Osteocyte (in vitro differentiated cells): ENCODE results near the gene UPK1B. TPM values are rescaled to one million over a fixed set of nuclear protein-coding genes. Genes with fewer than 3 reads are reported as not detected.

Experiments
- DNase-seq: peaks from one replicate; pipeline ENCODE4 v3.0.0; 2021; ENCODE audit warnings: mixed read lengths; ENCODE audit not compliant: unreplicated experiment; ENCODE audit errors: extremely low spot score
- H3K27ac Mint-ChIP-seq: one replicate; pipeline ENCODE4 v1.8.0; 2021; ENCODE audit warnings: mild to moderate bottlenecking, mixed read lengths; ENCODE audit not compliant: unreplicated experiment
- H3K27me3 Mint-ChIP-seq: one replicate; pipeline ENCODE4 v1.8.0; 2021; ENCODE audit warnings: mixed read lengths; ENCODE audit not compliant: unreplicated experiment
- H3K36me3 Mint-ChIP-seq: one replicate; pipeline ENCODE4 v1.8.0; 2021; ENCODE audit warnings: mixed read lengths; ENCODE audit not compliant: unreplicated experiment
- H3K4me1 Mint-ChIP-seq: one replicate; pipeline ENCODE4 v1.8.0; 2021; ENCODE audit warnings: mixed read lengths; ENCODE audit not compliant: unreplicated experiment
- H3K4me3 Mint-ChIP-seq: one replicate; pipeline ENCODE4 v1.8.0; 2021; ENCODE audit warnings: mild to moderate bottlenecking, moderate library complexity, mixed read lengths; ENCODE audit not compliant: unreplicated experiment
- H3K9me3 Mint-ChIP-seq: one replicate; pipeline ENCODE4 v1.8.0; 2021; ENCODE audit warnings: mixed read lengths; ENCODE audit not compliant: unreplicated experiment
- total RNA-seq: library from RNA; stranded (reverse); gene quantifications from 2 replicates; pipeline ENCODE4 v1.2.1, GENCODE V29; 2021
- TF ChIP-seq, protein P1 (sequence below): fragments of 200-600 bp; sonication (generic); IDR thresholded peaks from 2 replicates; pipeline ENCODE4 v1.5.0; 2021; ENCODE audit warnings: antibody characterized with exemption, mild to moderate bottlenecking, moderate library complexity

UPK1B gene
- total RNA-seq, 1 donor from 2014 or later: 0.24 TPM

- TF ChIP-seq, protein P1, sequence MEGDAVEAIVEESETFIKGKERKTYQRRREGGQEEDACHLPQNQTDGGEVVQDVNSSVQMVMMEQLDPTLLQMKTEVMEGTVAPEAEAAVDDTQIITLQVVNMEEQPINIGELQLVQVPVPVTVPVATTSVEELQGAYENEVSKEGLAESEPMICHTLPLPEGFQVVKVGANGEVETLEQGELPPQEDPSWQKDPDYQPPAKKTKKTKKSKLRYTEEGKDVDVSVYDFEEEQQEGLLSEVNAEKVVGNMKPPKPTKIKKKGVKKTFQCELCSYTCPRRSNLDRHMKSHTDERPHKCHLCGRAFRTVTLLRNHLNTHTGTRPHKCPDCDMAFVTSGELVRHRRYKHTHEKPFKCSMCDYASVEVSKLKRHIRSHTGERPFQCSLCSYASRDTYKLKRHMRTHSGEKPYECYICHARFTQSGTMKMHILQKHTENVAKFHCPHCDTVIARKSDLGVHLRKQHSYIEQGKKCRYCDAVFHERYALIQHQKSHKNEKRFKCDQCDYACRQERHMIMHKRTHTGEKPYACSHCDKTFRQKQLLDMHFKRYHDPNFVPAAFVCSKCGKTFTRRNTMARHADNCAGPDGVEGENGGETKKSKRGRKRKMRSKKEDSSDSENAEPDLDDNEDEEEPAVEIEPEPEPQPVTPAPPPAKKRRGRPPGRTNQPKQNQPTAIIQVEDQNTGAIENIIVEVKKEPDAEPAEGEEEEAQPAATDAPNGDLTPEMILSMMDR: no peak
- Mint-ChIP-seq H3K4me1 (peaks cover 19% of the 10 kb centered on the region), H3K27me3 (no peaks in the 10 kb centered on the region), H3K27ac (peak overlapping the region; percentile 39), H3K9me3 (no peaks in the 10 kb centered on the region), H3K36me3 (peaks cover 20% of the 10 kb centered on the region), H3K4me3 (no peak overlapping the region)
- no peak for DNase-seq
These were observed 31.8 kb downstream of the UPK1B start for GRCh38 chr3:119205209-119205608.

GRCh38 chr3:119205685-119206084 is 32.3 kb downstream of the UPK1B start:
- H3K4me3 Mint-ChIP-seq: no peak overlapping the region

DNA sequence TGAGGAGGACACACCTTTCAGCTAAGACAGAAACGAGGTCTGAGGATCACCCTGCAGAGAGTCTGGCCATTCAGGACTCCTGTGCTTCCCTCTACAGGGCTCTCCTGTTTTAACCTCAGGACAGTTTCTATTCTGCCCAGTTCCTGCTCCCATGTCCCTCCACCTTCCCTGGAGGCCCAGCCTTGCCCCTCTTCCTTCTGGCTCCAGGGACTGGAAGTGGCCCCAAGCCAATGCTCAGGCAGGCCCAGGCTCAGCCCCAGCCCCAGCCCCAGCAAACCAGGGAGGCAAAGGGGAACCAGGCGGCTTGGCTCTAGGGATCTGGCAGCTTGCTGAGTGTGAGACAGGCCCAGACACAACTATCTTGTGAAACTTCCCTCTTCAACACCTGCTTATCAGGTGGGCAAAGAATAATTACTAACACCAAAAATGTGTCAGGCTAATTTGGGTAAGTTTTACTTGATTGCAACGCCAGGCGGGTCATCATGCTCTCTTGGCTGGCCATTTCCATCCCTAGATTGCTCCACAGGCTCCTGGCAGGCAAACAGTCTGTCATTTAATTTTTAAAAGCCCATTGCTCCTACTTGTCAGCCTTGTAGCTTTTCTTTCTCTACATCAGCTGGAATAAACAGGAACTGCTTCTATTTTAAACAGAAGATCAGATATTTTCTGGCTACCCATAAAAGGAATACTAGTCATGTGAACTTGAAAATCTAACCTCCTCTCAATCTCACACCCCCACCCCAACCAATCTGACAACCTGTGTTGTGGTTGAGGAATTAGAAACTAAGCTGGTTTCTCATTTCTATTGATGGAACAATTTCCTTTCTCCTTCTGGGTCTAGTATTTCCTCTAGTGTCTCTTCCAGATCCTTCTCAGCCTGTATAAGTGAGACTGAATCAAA is 33.5 kb downstream of the UPK1B start:
- Mint-ChIP-seq H3K4me3 (no peak overlapping the region), H3K36me3 (peaks cover 31% of the 10 kb centered on the region), H3K27me3 (no peaks in the 10 kb centered on the region), H3K9me3 (no peaks in the 10 kb centered on the region), H3K4me1 (peaks cover 21% of the 10 kb centered on the region), H3K27ac (peak overlapping the region; percentile 13)
- TF ChIP-seq, protein P1: no peak
- DNase-seq: no peak

More at GRCh38 chr3:119205685-119206084, 32.3 kb downstream of the UPK1B start:
- Mint-ChIP-seq H3K27ac (peak overlapping the region; percentile 39), H3K36me3 (peaks cover 24% of the 10 kb centered on the region), H3K9me3 (no peaks in the 10 kb centered on the region), H3K4me1 (peaks cover 19% of the 10 kb centered on the region), H3K27me3 (no peaks in the 10 kb centered on the region)
- TF ChIP-seq, protein P1: no peak
- no peak for DNase-seq

GRCh38 chr3:119207512-119207875 is 34.1 kb downstream of the UPK1B start:
- Mint-ChIP-seq H3K27ac (peak overlapping the region; percentile 13), H3K4me1 (peaks cover 21% of the 10 kb centered on the region)
- no peak for DNase-seq

GRCh38 chr3:119211193-119211592 is 37.8 kb downstream of the UPK1B start:
- DNase-seq: no peak
- H3K27ac Mint-ChIP-seq: no peak overlapping the region

More at GRCh38 chr3:119207512-119207875, 34.1 kb downstream of the UPK1B start:
- H3K27me3 Mint-ChIP-seq: no peaks in the 10 kb centered on the region
- no peaks in the 10 kb centered on the region for H3K9me3 Mint-ChIP-seq
- H3K36me3 Mint-ChIP-seq: peaks cover 37% of the 10 kb centered on the region
- TF ChIP-seq, protein P1: no peak
- H3K4me3 Mint-ChIP-seq: no peak overlapping the region

More at GRCh38 chr3:119211193-119211592, 37.8 kb downstream of the UPK1B start:
- Mint-ChIP-seq H3K4me3 (no peak overlapping the region), H3K4me1 (peaks cover 3% of the 10 kb centered on the region), H3K9me3 (no peaks in the 10 kb centered on the region), H3K27me3 (no peaks in the 10 kb centered on the region), H3K36me3 (peaks cover 66% of the 10 kb centered on the region)
- TF ChIP-seq, protein P1: no peak
